EL (cell line): Measurements from ENCODE around the gene TREH.
"Not testable (repeated sequence)": the region's sequence is repeated elsewhere in the genome, so short reads cannot be mapped to it uniquely, and the experiment has no call there.

ENCODE experiments used
- DNase-seq: peaks from one replicate; pipeline ENCODE4 v3.0.0-alpha.2; 2016

TREH gene

DNA sequence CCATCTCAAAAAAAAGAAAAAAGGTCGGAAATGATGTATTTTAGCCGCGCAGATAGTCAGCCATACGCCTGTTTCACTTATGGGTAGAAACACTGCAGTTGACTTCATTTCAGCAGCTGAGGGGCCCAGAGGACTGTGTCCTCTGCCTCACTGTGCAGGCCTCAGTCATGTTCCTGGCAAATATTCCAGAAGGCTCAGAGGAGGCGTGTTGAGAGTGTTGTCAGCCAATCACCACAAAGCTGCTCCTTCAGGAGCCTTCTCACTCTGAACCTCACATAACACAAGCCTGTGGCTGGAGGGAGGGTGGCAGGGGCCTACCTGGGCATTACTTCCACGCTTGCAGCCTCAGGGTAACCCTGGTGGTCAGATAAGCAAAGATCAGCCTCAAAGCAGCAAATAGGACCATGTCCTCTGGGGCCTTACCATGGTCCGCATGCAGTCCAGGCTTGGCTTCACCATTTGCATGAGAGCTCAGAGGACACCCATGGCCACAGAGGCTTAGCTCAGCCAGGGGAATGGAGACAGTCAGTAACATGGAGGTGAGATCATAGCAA is 17.3 kb upstream of the TREH start:
- no peak for DNase-seq

DNA sequence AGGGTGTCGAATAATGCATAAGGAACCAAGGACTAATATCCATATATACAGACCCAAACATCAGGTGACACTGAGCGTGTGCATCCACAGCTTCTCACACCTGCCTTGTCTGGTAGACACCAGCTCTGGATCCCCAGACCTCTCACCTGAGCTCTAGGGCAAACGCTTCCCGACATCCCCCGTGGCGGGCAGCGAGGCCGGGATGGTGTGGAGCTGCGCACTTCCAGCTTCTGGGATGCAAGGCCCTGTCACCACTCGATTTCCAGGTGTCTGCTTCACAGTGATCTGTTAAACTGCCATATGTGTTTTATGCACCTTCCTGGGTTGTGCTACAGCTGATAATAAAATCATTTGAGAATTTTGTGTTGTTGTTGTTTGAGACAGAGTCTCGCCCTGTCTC is 15.3 kb upstream of the TREH start:
- no peak for DNase-seq

DNA sequence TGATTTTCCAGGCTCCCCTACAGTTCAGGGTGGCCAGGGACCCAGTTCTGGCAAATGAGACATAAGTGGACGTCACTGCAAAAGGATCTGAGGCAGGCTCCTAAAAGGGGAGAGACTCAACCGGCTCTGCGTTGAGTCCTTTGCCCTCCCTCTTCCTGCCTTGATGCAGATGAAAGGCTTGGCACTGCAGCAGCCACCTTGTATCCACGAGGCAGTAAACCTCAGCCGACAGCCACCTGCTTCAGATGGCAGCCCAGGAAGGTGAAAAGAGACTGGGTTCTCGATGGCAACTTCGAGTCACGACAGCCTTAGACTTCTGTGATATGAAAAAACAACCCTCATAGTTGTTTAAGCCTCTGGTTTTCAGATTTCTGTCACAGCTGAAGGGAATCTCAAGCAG is 14.7 kb upstream of the TREH start:
- no peak for DNase-seq

DNA sequence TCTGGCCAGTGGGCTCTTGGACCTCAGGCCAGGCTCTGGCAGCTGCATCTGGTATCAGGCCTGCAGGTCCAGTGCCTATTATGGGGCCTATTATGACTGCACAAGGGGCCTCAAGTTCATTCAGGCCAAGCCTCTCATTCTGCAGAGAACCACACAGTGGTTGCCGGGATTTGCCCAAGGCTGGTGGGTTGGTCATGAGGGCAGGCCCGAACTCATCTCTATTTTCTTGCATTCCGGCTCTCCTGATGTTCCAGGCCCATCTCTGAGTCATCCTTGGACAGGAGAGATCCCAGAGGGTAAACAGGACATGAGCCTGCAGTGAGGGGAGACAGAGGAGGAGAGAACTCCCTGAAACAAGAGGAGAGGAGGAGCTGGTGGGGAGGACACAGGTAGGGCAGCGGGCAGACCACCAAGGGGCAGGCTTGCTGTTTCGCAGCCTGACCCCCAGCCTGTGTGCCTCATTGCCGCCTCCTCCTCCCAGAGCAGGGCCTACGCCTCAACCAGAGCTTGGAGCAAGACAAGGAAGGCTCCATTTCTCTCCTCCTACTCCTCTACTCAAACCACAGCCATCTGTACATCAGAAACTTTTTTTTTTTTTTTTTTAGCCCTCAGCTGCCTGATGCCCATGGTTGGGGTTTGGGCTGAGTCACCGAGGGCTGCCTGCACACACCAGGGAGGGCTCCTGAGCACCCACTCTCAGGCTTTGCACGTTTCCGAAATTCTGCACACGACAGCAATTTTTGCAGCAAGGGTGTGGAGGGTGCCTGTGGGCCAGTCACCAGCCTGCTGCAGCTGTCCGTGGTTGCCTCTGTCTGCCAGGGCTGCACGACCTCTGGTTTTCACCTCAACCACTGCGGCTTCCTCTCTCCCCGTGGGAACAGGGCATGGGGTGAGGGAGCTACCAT is 12.7 kb upstream of the TREH start:
- peak; percentile 76 for DNase-seq

DNA sequence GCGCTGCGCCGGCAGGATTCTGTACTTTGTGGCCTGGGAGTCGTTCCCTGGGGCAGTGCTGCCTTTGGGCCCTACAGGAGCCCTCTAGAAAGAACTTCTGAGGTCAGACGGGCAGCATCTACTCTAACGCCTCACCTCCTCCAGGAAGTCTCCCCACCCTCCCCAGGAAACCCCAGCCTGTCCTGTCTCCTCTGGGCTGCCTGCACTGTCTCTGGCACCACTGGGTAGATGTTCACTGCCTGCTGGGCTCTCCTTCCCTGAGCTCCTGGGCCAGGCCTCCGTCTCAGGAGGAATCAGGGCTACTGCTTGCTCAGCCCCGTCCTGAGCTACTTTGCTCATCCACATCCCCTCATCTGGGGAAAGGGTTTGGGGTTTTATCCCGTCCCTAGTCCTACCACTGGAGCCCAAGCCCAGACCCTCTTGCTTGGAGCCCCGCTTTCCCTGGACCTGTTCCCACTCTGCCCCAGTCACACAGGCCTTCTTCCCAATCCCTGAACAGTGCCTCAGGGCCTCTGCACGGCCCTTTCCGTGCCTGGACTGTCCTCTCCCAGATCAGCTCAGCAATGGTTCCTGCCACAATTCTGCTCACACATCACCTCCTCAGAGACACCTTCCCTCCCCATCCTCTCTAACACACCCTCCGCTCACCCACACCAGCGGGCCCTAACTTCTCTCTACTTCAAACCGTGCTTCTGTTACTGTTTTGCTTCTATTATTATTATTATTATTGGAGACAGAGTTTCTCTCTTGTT is 11.3 kb upstream of the TREH start:
- DNase-seq = no peak

DNA sequence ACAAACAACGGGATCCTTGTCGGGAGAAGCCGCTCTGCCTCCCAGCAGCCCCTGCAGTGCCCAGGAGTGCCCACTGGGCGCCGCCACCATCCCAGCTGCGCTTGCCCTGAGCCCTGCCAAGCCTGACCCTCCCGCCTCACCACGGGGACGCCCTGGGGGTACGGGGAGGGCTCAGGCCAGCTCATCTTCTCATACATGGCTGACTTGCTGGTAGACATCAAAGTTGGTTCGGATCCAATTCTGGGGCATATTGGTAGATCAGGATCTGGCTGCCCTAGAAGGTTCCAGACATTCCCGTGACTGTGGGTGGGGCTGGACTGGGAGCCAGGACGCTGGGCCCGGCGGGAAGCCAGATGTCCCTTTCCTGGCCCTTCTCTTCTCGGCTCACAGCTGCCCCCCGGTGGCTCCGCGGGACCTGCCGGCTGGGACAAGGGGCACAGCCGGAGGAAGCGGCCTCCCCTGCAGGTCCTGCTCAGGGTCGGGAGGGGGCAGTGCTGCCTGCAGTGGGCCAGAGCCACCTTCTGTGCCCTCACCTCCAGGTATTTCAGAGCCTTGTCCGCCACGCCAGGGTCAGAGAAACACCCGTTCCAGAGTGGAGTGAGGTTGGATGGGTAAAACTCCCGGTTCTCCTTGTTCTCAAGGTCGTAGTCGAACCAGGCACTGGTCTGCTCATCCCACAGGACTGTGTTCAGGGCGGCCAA is 10.6 kb upstream of the TREH start:
- peak; percentile 91 for DNase-seq

DNA sequence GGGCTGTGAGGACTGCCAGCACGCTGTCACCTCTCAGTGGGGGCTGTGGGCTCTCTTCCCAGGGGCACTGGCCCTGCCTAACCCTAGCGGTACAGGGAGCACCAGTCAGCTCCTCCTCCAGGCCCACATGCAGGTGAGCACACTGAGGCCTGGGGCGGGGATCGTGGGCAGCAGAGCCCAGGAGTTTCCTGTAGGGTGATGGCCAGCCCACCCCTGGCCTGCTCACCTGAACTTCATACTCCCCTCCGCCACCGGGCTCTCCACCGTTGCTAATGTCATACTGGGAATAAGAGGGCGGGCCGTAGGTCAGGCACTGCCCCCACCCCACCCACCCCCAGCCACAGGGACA is 10.0 kb upstream of the TREH start:
- DNase-seq = no peak

DNA sequence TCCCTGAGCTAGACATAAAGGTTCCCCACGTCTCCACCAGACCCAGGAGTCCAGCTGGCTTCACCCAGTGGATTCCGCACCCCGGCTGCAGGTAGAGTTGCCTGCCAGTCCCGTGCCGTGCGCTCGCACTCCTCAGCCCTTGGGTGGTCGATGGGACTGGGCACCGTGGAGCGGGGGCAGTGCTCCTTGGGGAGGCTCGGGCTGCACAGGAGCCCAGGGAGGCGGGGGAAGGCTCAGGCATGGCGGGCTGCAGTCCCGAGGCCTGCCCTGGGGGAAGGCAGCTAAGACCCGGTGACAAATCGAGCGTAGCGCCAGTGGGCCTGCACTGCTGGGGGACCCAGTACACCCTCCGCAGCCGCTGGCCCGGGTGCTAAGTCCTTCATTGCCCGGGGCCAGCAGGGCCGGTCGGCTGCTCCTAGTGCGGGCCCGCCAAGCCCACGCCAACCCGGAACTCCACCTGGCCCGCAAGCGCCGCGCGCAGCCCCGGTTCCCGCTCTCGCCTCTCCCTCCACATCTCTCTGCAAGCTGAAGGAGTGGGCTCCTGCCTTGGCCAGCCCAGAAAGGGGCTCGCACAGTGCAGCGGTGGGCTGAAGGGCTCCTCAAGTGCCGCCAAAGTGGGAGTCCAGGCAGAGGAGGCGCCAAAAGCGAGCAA is 9.5 kb upstream of the TREH start:
- DNase-seq = no peak

DNA sequence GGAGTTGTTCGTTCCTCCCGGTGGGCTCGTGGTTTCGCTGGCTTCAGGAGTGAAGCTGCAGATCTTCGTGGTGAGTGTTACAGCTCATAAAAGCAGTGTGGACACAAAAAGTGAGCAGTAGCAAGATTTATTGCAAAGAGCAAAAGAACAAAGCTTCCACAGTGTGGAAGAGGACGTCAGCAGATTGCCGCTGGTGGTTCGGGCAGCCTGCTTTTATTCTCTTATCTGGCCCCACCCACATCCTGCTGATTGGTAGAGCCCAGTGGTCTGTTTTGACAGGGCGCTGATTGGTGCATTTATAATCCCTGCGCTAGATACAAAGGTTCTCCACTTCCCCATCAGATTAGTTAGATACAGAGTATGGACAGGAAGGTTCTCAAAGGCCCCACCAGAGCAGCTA is 8.9 kb upstream of the TREH start:
- DNase-seq = not testable (repeated sequence)

DNA sequence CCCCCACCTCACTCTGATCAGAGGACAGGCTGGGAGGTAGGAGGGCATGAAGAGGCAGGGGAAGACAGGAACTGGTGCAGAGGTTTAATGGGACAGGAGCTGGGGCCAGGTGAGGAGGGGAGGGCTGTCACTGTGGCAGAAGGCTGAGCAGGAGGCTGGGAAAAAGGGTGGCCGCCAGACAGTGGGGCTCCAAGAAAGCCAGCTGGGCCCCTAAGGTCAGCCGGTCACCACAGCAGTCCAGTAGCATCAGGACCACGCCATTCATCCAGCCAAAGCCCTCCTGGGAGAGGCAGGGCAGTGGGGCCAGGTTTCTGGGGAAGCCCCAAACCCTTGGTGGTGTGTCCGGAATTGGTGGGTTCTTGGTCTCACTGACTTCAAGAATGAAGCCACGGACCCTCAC is 8.5 kb upstream of the TREH start:
- DNase-seq = no peak

DNA sequence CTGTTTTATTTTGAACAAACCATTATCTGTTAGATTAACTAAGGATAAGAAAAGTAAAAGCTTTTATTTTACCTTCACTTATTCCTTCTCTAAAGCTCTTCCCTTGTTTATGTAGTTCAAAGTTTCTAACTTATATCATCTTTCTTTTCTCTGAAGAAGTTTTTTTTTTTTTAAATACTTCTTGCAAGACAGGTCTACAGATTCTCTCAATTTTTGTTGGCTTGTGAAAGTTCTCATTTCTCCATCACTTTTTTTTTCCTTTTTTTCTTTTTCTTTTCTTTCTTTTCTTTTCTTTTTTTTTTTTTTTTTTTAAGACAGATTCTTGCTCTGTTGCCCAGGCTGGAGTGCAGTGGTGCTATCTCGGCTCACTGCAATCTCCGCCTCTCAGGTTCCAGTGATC is 4.7 kb upstream of the TREH start:
- no peak for DNase-seq

DNA sequence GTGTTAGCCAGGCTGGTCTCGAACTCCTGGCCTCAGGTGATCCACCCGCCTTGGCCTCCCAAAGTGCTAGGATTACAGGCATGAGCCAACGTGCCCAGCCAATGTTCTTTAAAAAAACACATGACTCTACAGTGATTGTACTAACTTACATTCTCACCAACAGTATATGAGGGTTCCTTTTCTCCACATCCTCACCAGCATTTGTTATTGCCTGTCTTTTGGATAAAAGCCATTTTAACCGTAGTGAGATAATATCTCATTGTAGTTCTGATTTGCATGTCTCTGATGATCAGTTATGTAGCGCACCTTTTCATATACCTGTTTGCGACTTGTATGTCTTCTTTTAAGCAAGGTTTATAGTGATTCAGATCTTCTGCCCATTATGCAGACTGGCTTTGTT is 3.5 kb upstream of the TREH start:
- DNase-seq = not testable (repeated sequence)

DNA sequence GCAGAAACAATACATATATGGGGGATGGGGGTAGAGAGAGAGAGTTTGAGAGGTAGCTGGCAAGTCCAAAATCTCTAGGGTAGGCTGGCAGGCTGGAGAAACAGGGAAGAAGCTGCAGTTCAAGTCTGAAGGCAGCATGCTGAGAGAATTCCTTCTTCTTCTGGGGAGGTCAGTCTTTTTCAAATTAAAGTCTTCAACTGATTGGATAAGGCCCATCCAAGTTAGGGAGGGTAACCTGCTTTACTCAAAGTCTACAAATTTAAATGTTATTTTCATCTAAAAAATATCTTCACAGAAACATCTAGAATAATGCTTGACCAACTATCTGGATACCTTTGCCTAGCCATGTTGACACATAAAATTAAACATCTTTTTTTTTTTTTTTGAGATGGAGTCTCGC is 2.9 kb upstream of the TREH start:
- no peak for DNase-seq

DNA sequence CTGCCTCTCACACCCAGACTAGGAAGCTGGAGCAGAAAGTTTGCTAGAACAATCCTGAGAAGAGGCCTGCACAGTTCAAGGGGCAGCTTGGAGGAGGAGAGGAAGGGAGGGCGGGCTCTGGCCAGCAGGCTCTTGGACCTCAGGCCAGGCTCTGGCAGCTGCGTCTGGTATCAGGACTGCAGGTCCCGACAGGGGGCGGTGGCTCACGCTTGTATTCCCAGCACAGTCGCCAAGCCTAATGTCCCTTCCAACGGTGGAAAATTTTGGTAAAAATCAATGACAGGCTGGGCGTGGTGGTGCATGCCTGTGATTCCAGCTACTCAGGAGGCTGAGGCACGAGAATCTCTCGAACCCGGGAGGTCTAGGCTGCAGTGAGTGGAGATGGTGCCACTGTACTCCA is 542 bp downstream of the TREH start:
- DNase-seq = not testable (repeated sequence)

DNA sequence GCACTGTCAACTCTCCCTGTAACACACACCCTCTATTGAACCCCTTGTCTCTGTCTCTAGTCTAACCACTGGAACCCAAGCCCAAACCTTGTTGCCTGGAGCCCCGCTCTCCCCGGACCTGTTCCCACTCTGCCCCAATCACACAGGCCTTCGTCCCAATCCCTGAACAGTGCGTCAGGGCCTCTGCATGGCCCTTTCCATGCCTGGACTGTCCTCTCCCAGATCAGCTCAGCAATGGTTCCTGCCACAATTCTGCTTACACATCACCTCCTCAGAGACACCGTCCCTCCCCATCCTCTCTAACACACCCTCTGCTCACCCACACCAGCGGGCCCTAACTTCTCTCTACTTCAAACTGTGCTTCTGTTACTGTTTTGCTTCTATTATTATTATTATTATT is 1.5 kb downstream of the TREH start:
- DNase-seq = no peak

DNA sequence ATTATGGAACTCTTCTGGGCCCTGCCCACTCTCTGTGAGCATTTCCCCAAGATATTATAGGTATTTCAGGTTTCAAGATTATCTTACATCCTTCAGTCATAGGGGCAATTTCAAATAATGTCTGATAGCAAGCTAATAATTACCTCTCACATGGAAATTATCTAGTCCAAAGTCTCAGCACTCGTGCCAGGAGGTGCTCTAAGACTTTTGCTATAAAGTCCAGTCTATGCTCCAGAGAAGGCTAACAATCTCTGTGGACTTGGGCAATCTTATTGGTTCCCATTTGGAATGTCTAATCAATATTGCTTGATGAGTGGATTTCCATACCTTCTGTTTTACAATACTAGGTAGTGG is 5.4 kb downstream of the TREH start:
- DNase-seq = no peak

DNA sequence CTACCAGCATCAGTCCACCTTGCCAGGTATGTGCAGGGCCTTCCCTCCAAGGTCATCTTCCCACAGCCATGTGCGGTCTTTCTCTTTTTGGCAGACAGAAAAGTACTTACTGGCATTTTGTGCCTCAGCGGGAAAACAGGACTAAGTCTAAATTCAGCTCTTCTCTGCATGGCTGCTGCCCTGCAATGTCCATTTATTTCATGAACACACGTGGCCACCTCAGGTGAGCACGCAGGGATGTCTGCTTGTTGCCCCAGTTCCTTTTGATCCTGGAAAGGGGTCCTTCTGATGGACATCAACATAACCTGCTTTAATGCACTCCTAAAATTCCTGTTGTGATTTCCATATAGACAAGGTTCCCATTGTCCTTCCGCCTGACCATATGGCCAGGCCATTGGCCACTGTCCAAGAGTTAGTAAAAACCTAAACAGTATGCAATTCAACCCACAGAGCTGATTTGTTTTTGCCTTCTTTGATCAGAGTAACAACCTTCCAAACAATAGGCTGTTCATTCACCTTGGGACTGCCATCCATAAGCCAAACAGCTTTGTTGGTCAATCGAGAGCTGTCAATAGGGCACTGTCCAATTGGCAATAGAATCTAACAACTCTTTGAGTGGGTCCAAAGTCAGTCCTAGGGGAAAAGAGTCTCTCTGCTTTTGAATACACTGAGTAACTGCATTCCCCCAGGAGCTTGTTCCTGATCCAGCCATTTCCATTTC is 5.9 kb downstream of the TREH start:
- no peak for DNase-seq

DNA sequence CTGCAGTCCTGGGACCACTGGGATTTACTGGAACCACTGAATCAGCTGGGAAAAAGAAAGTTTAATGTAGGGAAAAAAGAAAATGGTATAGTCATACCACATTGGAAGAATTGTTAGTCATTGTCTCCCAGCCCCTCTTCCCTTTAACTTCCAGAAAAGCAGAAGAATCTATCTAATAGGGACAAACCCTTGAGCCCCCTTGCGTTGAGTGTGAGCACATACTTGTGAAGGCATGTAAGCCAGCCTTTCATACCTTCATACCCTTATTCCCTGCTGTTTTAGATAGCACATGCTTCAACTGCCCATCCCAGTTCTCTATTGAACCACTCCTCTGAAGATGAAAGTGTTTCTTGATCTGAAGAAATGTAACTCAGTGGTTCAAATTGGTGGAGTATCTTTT is 6.6 kb downstream of the TREH start:
- peak; percentile 23 for DNase-seq

DNA sequence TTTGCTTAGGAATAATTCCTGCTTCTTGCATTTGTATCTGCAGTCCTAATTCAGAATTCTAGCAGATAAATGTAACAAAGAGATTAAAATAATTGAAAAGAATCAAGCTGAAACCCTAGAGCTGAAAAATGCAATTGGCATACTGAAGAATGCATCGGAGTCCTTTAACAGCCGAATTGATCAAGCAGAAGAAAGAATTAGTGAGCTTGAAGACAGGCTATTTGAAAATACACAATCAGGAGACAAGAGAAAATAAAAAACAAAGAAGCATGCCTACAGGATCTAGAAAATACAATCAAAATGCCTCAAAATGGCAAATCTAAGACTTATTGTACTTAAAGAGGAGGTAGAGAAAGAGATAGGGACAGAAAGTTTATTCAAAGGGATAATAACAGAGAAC is 8.2 kb downstream of the TREH start:
- no peak for DNase-seq

DNA sequence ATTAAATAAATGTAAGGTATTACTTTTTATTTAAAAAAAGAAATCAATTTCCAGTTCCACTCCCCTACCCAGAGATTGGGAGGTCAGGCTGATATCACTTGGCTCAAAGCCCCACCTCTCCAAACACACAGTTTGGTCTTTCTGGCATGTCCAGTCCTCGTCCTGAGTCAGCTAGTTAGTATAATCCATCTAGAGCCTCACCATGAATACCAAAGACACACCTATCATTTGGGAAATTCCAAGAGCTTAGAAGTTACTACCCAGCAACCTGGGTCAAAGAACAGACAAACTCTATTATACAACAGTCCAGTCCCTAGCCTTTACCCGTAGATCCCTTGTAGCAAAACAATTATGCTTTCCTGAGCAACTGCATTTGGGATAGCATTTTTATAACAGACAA is 9.4 kb downstream of the TREH start:
- no peak for DNase-seq

DNA sequence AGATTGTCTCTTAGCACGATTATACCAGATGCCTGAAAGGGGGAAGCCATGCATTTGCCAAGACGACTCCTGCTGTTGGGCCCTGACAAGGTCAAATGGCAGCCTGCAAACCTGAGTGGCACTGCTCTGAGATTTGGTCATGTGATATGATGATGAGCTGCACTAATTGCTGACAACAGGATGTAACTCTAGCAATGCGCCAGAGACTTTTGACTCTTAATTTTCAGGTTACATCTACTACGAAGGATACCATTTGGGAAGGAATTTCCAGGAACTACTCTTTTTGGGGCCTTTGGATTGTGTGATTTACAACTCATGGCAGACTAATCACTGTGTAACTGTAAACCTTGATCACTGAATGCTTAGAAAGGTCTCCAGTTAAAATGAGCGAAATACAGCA is 13.1 kb downstream of the TREH start:
- no peak for DNase-seq

DNA sequence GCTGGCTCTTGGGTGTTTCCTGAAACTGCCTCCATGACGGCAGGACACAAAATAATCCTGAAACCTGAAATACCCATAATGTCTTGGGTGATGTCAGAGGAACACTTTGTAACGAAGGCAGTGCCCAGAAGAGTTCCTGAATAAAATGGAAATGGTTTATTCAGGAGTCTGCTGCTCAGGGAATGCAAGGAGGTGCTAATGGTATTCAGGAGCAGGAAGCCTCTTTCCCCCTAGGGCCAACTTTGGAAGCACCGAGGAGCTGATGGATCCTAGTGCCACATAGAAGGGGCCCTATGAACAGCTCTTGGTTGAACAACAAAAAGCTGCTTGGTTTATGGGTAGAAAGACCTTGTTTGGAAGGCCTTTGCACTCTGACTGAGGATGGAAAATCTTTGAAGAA is 15.5 kb downstream of the TREH start:
- no peak for DNase-seq
